ENCODE results near the gene SERPIND1.
A peak's percentile ranks its signal among the peaks of the same experiment; 100 is the strongest.

The SERPIND1 gene

DNA sequence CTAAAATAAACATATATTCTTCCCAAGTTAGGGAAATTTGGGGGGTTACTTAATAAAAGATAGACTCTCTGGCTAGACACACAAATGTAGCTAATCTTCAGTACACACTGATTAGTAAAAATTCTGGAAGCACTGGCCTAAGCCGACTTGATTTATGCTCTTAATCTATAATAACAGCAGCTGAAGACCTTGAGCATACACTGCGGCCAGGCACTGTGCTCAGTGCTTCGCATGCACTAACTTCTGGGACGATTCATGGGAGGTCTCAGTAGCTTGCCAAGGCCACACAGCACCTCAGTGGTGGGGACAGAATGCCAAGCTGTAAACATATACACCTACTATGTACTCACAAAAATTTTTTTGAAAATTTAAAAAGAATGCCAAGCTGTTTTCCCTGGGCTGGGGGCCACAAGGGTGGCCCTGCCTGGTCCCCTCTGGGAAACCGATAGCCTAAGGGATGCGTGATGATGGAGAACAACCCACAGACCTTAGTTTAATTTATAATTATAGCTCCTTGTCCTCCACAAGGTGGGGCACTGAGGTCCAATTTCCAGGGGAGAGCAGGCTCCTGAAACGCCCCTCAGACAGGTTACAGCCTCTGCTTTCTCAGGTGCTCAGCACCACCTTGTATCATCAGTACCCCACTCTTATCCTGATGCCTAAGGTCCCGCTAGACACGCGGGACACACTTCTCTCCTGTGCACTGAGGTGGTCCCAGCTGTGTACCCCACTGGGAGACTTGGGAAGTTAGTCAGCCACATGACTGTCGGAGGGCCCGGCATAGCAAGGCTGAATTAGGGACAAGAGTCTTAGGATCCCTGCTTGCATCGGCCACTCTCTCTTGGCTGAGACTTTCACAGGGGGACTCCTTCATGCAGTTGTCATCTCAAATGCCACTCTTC, 20.1 kb downstream of the SERPIND1 start:
- DNase-seq, result no peak

DNA sequence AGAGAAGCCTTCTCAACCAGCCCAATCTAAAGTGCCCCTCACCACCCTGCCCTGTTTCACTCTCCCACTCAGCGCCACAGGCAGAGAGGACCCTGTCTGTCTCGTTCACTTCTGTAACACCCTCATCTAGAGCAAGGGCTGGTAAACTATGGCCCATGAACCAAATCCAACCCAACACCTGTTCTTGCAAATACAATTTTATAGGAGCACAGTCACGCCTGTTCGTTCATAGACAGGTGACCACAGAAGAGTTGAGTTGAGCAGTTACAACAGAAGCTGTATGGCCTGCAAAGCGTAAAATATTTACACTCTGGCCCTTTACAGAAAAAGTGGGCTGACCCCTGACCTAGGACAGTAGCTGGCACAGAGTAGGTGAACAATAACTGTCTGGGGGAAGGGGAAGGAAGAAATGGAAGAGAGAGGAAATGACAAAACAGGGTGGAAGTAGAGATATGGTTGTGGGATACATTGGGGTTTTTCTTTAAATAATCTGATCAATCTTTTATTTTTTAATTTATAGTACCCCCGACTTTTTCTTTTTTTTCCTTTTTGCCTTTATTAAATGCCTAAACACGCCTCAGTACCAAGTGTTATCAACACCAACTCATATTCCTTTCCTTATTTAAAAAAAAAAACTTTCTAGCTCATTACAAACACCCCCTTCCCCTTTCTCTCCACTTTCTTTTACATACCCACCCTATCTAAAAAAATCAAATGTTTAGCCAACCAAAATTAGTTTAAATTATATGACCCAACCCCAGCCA, 20.9 kb downstream of the SERPIND1 start:
- DNase-seq, result no peak

DNA sequence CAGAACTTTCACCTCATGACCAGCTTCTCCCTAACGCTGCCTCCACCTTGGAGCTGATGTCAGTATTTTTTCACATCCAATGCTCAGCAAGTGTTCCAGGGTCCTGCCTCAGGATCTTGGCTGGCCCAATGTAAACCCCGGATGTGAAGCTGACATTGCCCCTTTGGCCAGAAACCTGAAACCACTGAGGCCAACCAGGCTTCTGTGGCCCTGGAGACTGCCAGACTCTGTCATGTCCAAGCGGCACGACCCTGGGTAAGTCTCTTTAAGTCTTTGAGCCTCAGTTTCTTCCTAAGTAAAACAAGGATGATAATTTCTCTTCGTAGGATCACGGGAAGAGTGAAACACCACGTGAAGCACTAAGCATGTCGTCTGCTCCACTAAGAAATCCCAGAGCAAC, 22.8 kb downstream of the SERPIND1 start:
- DNase-seq, result no peak

DNA sequence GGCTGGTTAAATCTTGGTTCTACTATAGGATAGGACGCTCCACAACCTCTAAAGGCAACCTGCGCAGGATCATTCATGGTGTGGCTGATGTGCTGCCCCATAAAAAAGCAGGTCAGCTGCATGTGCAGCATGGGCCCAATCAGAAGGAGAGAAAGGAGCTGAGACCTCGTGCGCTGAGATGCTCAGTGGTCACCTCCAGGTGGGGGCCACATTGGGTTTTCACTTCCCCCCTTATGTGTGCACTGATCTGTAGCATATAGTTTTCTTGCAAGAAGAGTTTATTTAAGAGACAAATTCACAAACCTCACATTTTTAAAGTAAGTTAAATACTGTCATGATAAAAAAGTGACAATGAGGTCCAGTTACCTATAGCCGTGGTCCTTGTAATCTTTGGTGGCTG, 24.3 kb downstream of the SERPIND1 start:
- no peak for DNase-seq

DNA sequence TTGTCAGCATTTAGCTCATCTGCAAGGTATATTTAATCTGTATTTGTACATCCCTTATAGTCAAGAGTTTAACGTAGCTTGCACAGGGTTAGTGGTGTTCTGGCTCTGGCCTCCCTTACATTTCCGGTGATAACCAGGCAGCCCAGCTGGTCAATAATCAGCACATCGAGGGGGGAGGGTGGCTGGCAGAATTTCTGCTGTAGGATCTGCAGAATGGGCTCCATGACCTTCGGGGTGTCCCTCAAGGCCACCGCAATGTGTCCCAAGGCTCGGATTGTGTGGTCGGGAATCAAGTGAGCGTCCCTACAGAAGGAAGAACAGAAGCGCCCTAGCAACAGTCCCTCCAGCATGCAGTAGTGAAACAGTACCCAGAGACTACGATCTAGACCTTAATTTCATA, 25.1 kb downstream of the SERPIND1 start:
- no peak for DNase-seq

DNA sequence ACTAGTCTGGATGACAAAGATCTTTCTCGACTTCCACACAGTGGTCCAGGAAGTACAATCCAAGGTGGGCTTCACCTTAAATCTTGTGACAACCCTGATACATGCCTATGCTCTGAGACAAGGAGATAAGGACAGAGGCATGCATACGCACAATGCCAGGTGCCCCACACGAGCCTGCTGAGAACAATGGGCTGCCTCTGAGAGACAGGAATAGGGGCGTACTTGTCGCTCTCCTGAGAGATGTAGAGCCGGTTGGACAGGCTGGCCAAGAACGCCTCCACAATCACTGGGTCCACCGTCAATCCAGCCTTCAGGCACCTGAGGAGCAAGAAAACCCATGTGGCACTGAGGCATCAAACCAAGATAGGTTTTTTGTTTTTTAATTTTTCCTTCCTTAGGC, 25.5 kb downstream of the SERPIND1 start:
- no peak for DNase-seq

DNA sequence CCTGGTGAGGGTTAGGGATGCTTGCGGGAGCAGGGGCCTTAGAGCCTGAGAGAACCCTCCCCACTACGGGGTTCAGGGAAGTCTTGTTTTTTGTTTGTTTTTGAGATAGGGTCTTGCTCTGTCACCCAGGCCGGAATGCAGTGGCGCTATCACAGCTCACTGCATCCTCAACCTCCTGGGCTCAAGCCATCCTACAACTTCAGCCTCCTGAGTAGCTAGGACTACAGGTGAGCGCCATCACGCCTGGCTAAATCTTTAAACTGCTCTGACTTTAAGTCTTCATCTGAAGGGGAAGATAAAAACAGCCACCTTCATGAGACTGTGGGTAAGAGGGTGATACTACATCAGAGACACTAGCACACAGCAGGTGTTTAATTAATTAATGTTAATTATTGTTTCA, 28.5 kb downstream of the SERPIND1 start:
- no peak for DNase-seq

DNA sequence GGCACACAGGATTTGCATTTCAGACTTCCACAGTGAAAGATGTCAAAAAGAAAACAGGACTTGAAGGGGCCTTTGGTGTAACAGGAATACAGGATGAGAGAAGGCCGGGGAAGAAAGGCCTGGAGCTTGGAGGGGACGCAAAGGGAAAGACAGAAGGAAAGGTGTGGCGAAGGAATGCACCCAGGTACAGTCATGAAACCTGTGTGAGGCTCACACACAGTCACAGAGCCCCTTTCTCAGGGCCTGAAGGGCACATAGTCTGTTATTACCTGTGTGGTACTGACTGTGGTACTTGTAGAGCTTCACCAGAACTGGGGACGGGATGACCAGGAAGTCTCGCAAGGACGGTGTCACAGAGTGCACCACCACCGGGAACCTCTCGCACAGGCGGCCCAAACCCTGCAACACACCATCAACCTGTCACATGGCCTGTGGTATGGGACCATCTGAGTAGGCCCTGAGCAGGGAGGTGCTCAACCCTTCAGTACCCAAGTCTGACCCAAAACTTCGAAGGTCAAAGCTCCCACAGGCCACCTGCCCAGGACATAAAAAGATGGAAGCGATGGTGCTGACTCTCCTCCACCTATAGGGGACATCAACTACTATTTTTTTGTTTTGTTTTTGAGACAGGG, 29.1 kb downstream of the SERPIND1 start:
- no peak for DNase-seq

DNA sequence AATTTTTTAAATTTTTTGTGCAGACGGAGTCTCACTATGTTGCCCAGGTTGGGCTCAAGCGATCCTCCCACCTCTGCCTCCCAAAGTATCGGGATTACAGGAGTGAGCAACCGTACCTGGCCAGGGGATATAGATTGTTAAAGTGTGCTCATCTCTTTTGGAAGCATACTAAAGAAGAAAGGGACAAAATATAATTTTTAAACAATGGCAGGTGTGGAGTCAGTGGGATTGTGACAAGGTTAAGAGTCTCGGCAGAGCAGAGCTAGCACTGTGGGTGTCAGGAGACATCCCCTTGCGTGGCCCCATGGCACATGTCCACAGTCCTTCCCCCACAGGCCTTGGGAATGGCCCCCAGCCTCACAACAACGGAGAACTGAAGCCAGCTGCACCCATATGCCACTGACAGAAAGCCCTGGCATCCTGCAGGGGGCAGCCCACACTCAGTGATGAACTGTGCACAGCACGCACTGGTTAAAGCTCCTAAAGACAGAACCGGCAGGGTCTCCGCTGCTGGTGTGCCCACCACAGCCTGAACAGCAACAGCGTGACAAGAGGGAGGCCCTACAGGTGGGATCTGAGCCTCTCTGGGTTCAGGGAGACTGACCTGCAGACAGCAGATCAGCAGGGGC, 29.9 kb downstream of the SERPIND1 start:
- DNase-seq, result peak; percentile 2

DNA sequence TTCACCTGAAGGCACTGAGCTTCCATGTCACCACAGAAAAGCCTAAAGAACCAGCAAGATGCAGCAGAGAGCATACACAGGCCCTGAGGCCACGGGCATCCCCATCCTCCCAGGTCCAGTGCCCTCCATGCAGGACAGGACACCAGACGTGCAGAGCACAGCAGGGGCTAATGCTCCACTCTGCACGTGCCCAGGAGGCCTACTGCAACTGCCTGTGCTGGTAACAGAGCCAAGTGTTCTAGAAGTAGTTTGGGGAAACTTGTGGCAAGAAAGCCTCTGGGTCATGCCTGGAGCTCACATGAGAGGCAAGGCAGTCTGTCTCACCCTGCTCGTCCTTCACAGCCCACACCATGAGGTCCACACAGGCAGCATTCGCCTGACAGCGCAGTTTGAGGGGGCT, 30.7 kb downstream of the SERPIND1 start:
- DNase-seq, result no peak

DNA sequence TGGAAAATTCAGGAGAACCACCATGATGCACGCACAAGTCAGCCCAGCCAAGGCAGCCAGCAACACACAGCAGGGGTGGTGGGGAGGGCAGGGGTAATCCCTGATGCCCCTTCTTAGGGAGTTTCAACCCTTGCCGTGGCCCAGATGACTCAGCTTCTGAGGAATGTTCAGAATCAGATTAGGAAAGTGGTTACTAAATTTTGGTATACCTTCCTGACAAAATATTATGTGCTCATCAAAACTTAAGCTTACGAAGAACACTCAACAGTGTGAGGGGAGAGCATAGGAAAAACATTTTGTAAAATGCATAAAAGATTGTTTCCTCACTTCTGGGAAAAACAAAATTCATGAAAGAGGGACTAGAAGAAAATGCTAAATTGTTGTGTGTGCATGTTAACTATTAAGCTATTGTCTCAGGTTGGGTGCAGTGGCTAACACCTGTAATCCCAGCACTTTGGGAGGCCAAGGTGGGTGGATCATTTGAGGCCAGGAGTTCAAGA, 32.1 kb downstream of the SERPIND1 start:
- DNase-seq, result no peak

DNA sequence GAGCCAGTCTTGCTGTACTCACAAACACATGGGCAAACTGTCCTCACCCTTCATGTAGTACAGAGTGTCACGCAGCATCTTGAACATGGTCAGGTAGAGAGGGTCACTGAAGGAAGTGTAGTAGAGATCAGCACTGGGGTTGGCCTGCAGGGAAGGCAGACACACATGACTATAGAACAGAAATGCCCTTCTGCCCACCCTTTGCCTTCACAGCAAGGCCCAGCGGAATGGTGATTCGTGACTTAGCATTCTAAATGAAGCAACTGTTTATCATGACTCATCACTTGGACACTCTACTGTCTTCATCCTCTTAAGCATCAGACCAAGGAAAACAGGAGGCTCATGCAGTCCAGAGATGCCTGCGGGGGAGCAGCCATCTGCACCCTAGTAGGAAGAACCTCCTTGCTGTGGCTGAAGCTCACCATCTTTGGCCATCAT, 33.4 kb downstream of the SERPIND1 start:
- no peak for DNase-seq

DNA sequence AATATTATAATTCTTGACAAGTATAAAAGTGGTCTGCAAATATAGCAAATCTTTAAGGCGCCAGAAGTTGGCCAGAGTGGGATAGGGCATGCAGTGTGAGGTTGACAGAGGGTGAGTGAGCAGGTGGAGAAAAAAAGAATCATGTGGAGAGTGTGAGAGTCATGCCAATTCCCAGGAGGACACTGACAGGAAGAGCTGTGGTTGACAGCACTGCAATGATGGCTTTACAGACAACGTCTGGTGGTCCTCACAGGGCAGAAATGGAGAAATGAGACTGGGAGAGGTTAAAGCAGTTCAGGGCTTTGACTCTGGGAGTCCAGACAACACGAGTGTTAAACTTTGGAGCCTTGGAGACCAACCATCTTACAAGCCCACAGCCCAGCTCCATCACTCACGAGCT, 34.9 kb downstream of the SERPIND1 start:
- DNase-seq, result no peak

DNA sequence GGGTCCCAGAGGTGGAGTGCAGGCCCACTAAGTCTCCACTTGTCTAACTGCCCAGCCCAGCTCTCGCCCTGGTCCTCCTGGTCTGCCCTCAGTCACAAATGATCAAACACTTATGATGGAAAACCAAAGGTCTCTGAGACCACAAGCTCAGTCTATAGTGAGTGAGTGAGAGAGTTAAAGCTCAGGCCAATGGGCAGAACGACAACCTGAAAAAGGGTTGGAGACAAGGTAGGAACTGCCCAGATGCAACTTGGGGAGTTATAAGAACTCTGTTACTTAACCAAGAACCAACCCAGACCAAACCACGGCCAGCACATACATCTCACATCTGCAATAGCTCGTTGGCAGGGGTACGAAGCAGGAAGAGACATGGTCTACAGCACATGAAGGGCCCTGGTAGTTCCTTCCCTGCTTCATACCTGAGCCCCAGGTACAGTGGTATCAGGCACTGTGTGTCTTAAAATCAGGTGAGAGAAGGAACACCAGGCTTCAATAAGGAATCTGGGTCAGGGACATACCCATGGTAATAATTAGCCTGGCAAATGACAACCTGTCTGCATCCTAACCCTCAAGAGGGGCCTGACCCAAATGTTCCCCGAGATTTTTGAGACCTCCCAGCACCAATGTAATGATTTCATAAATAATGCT, 35.7 kb downstream of the SERPIND1 start:
- DNase-seq, result no peak

DNA sequence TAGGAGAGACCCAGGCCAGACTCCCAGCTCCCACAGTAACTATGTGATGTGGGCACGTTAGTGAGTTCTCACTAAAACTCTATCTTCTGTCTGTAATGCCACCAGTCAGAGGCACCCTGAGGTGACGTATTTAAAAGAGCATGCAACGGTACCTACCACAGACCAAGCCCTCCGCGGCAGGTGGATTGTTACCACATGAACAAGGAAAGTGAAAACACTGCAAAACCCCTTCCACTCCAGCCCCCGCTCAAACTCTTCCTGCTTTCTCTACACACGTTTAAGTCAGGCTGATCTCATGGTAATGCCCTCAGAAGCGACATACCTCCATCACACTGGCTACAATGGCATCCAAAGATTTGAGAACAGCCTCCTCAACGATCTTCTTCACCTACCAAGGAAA, 36.7 kb downstream of the SERPIND1 start:
- no peak for DNase-seq

DNA sequence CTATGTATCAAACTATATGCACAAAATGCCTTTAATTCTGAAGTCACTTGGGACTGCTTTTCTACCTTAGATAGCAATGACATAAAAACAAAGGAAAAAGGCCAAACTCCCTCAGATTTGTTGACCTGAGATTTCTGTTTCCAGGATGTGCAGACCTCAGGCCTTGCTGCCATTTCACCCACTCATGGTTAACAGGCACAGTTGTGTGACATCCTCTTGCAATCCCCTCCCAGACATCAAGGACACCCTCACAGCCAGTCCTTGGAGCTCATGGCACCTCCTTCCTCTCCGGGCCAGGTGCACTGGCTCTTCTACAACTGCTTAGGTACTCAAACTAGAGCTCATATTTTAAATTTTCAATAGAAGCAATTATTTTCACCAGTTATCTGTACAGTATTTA, 37.3 kb downstream of the SERPIND1 start:
- DNase-seq, result no peak

DNA sequence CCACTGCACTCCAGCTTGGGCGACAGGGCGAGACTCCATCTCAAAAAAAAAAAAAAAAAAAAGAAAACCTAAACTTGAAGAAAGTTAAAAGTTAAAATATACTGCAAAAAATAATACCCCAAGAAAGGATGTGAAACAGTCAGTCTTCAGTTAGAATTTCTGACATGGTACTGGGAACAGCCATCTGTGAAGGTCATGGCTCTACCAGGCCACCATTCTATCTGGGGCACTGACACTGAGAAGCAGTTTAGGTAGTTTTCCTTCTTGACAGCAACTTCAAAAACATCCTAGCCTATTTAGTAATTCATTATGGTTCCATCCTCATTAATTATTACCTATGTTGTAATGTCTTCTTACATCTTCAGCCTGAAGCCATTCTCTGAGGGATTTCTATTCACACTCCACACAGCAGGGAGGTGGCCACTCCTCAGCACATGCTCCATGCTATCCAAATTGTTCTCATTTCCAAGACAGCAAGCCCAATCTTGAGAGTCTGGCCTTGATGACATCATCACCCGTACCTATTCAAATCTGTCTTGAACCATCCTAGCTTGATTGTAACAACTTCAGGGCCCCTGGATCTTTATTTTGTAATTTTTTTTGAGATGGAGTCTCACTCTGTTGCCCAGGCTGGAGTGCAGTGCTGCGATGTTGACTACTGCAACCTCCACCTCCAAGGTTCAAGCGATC, 38.2 kb downstream of the SERPIND1 start:
- DNase-seq, result no peak

DNA sequence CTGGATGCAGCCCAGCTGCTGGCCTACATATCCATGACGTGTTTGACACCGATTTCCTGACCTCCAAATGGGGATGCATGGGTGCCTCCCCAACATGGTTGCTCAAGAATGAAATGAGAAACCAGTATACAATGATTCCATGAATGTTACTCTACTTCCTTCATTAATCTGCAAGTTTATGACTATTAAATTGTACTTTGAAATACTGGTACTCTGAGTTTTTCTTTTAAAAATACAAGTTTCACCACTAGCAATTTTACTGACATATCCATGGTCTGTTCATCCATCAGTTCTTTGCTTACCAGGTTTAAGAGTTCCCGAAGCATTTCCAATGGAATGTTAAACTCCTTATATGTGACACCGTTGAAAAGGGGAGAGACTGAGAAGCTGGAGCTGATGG, 39.1 kb downstream of the SERPIND1 start:
- DNase-seq, result no peak

DNA sequence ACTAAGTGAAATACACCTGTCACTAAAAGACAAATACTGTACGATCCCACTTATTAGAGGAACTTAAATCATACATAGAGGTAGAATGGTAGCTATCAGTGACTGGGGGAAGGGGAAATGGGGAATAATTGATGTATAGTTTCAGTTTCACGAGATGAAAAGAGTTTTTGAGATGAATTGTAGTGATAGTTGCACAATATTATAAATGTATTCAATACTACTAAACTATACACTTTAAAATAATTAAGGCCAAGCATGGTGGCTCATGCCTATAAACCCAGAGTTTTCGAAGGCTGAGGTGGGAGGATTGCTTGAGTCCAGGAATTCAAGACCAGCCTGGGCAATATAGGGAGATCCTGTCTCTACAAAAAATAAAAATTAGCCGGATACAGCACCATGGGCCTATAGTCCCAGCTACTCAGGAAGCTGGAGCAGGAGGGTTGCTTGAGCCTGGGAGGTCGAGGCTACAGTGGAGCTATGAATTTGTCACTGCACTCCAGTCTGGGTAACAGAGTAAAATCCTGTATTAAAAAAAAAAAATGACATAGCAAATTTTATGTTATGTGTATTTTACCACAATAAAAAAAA, 40.4 kb downstream of the SERPIND1 start:
- DNase-seq, result no peak

DNA sequence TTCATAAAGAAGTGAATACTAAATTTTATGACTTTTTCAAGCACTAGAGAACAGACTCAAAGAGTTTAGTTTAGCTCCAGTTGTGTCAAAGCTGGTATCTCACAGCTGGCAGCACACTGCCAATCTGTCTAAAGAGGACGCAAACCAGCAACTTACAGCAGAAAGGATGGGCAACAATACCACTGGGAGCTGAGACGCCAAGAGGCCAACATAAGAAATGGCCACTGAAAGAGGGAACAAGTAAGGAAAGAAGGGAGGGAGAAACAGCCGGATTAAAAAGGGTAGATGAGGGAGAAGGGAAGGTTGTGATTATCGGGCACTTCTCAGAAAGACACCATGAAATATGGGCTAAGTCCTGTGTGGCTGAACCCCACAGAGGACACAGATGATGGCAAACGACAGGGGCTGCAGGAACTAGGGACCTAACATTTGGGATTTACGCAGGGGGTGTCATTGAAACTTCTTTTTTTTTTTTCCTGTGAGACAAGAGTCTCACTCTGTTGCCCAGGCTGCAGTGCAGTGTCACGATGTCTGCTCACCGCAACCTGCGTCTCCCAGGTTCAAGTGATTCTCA, 41.7 kb downstream of the SERPIND1 start:
- DNase-seq, result no peak

DNA sequence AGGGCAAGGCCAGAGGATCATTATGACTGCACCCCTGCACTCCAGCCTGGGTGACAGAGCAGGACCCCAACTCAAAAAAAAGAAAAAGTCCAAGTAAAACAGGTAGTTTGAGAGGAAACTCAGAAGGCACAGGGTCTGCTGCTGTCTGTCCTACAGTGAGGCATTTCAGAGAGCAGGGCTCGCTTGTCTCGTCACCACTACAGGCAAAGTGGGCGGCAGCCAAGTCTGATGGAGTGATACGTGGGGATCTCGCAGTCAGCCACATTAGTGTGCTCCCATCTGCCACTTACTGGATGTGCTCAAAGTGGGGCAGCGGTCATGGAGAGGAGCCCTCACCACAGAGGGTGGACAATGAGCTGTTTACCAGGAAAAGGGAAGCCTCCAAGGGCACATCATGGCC, 42.6 kb downstream of the SERPIND1 start:
- DNase-seq, result no peak

Data from GDM1 (cell line).